NCI-H526 (cell line): ENCODE results near the gene PTPRN2.
A peak's percentile ranks its signal among the peaks of the same experiment; 100 is the strongest.
"Not testable (repeated sequence)": the region's sequence is repeated elsewhere in the genome, so short reads cannot be mapped to it uniquely, and the experiment has no call there.

Experiments used
- DNase-seq, 2 experiments: peaks; one replicate each; lab custom pipeline; 2025; lab: John Stamatoyannopoulos, UW

Gene PTPRN2

GRCh38 chr7:157715071-157715937 is 872.3 kb downstream of the PTPRN2 start:
- no peak for DNase-seq

- DNase-seq = peak in 1 of 2 experiments; percentile 55
Observed at GRCh38 chr7:157714166-157715070, 873.2 kb downstream of the PTPRN2 start.

- DNase-seq = no peak
Observed at GRCh38 chr7:157713591-157713990, 874.0 kb downstream of the PTPRN2 start.

GRCh38 chr7:157712666-157713235 is 874.9 kb downstream of the PTPRN2 start:
- no peak for DNase-seq

GRCh38 chr7:157711353-157711888 is 876.2 kb downstream of the PTPRN2 start:
- DNase-seq = no peak

GRCh38 chr7:157710396-157710795 is 877.2 kb downstream of the PTPRN2 start:
- no peak for DNase-seq

- DNase-seq = peak in 1 of 2 experiments; percentile 32
Observed at GRCh38 chr7:157709531-157710251, 877.9 kb downstream of the PTPRN2 start.

GRCh38 chr7:157708919-157709295 is 878.7 kb downstream of the PTPRN2 start:
- DNase-seq = no peak

- no peak for DNase-seq
Observed at GRCh38 chr7:157707983-157708918, 879.4 kb downstream of the PTPRN2 start.

- no peak for DNase-seq
Observed at GRCh38 chr7:157704365-157704764, 883.3 kb downstream of the PTPRN2 start.

GRCh38 chr7:157703534-157704195 is 884.0 kb downstream of the PTPRN2 start:
- no peak for DNase-seq

GRCh38 chr7:157703131-157703530 is 884.5 kb downstream of the PTPRN2 start:
- DNase-seq = no peak

- no peak for DNase-seq
Observed at GRCh38 chr7:157702311-157703023, 885.2 kb downstream of the PTPRN2 start.

- not testable (repeated sequence) for DNase-seq
Observed at GRCh38 chr7:157701395-157702180, 886.0 kb downstream of the PTPRN2 start.

- DNase-seq = no peak
Observed at GRCh38 chr7:157700231-157701005, 887.2 kb downstream of the PTPRN2 start.

GRCh38 chr7:157699357-157700013 is 888.1 kb downstream of the PTPRN2 start:
- peak in 1 of 2 experiments; percentile 50 for DNase-seq

- not testable (repeated sequence) for DNase-seq
Observed at GRCh38 chr7:157697287-157697686, 890.3 kb downstream of the PTPRN2 start.
